D721Med (cell line): ENCODE results near the gene ELOA.
"Not testable (repeated sequence)": the region's sequence is repeated elsewhere in the genome, so short reads cannot be mapped to it uniquely, and the experiment has no call there.

Source experiments
- DNase-seq: peaks from one replicate; pipeline ENCODE4 v3.0.0; 2011; ENCODE audit warnings: low spot score; ENCODE audit not compliant: insufficient read length
- FAIRE-seq: peaks from 2 replicates; lab custom pipeline; 2011; peaks lifted over from hg19 to GRCh38; lab: Jason Lieb, UNC
- CTCF ChIP-seq: IDR thresholded peaks from 2 replicates; pipeline ENCODE4 v1.5.1; 2012; ENCODE audit warnings: mild to moderate bottlenecking, control low read depth; ENCODE audit not compliant: insufficient read depth; ENCODE audit errors: missing control alignments

The ELOA gene

GRCh38 chr1:23719162-23719820 lies 24.0 kb upstream of the ELOA start:
- DNase-seq (no peak), FAIRE-seq (no peak)
- no peak for TF ChIP-seq CTCF

GRCh38 chr1:23720256-23720995 lies 22.8 kb upstream of the ELOA start:
- no peak for FAIRE-seq
- TF ChIP-seq CTCF = no peak
- DNase-seq = no peak

- DNase-seq = no peak
- no peak for TF ChIP-seq CTCF
- no peak for FAIRE-seq
These were observed 20.6 kb upstream of the ELOA start for GRCh38 chr1:23722652-23723051.

GRCh38 chr1:23726686-23727085 lies 16.6 kb upstream of the ELOA start:
- FAIRE-seq = no peak
- DNase-seq = no peak
- TF ChIP-seq CTCF = no peak

GRCh38 chr1:23727362-23727811 lies 15.9 kb upstream of the ELOA start:
- no peak for DNase-seq
- TF ChIP-seq CTCF = no peak
- FAIRE-seq = no peak

GRCh38 chr1:23732363-23733224 lies 10.7 kb upstream of the ELOA start:
- no peak for DNase-seq
- no peak for TF ChIP-seq CTCF
- no peak for FAIRE-seq

GRCh38 chr1:23733281-23733680 lies 10.0 kb upstream of the ELOA start:
- not testable (repeated sequence) for DNase-seq, FAIRE-seq
